Measurements from ENCODE around the gene BLOC1S1.

DNA sequence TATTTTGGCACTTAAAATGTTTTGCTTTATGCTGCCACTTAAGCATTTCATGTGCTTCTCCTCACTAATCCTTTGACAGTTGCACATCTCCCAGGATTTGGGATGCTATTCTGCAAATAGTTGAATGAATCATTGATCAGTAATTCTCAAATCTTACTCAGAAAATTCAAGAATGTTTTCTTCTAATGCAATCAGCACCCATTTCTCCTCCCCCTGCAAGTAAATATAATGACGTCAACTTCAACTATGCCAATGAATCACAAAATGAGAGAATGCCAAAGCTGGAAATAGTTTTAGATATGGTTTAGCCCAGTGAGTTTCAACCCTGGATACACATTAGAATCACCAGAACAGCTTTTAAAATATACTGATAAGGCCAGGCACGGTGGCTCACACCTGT is 2.1 kb upstream of the BLOC1S1 start:
- TF ChIP-seq CTCF (IDR thresholded peaks at IDR 0.05) = no peak
- TF ChIP-seq POLR2A (IDR thresholded peaks at IDR 0.05) = no peak
